ENCODE measurements around the gene OPA1.

GRCh38 chr3:193729601-193730000 lies 136.6 kb downstream of the OPA1 start:
- TF ChIP-seq POLR2AphosphoS5 (IDR thresholded peaks at IDR 0.05) (no peak), CTCF (IDR thresholded peaks at IDR 0.05) (no peak), POLR2A (IDR thresholded peaks at IDR 0.05) (no peak)

Data from breast epithelium (tissue), 3 donors.